ENCODE results near the gene BATF.
A peak's percentile ranks its signal among the peaks of the same experiment; 100 is the strongest.
"Not testable (repeated sequence)": the region's sequence is repeated elsewhere in the genome, so short reads cannot be mapped to it uniquely, and the experiment has no call there.

Gene BATF

GRCh38 chr14:75522224-75522982 lies at the start of gene BATF:
BATF (plus strand) TSS chr14:75522469; CDS start chr14:75522683, 214 bp downstream.
- no peak for TF ChIP-seq CTCF (IDR thresholded peaks at IDR 0.05; ENCODE audit: extremely low read depth, insufficient read depth, missing control alignments)
- peak; percentile 72 for DNase-seq (ENCODE audit: low spot score)
- in situ Hi-C loops (cut with MboI; ENCODE audit: low pct_unique_long_range_greater_than_20kb, low sequenced_read_pairs, unreplicated experiment) = no loop called here

- DNase-seq (ENCODE audit: low spot score); in situ Hi-C loops (cut with MboI; ENCODE audit: low pct_unique_long_range_greater_than_20kb, low sequenced_read_pairs, unreplicated experiment): not testable (repeated sequence)
Observed at GRCh38 chr14:75474127-75474526, 48.1 kb upstream of the BATF start.

- in situ Hi-C loops (cut with MboI; ENCODE audit: low pct_unique_long_range_greater_than_20kb, low sequenced_read_pairs, unreplicated experiment) = loop anchor here (25.0 kb wide), 1 partner anchor 339 kb away; the partner anchor contains the start of gene NEK9
- no peak for DNase-seq (ENCODE audit: low spot score)
Observed at GRCh38 chr14:75476274-75476995, 45.8 kb upstream of the BATF start.

GRCh38 chr14:75477881-75478280 lies 44.4 kb upstream of the BATF start:
- in situ Hi-C loops (cut with MboI; ENCODE audit: low pct_unique_long_range_greater_than_20kb, low sequenced_read_pairs, unreplicated experiment) = loop anchor here (25.0 kb wide), 1 partner anchor 341 kb away; the partner anchor contains the start of gene NEK9
- no peak for DNase-seq (ENCODE audit: low spot score)

More at GRCh38 chr14:75476274-75476995, 45.8 kb upstream of the BATF start:
- no peak for TF ChIP-seq CTCF (IDR thresholded peaks at IDR 0.05; ENCODE audit: extremely low read depth, insufficient read depth, missing control alignments)

GRCh38 chr14:75479770-75480600 lies 42.3 kb upstream of the BATF start:
- in situ Hi-C loops (cut with MboI; ENCODE audit: low pct_unique_long_range_greater_than_20kb, low sequenced_read_pairs, unreplicated experiment) = loop anchor here (10.0 to 25.0 kb wide), 2 partner anchors 175 to 343 kb away; partner anchors contain the start of gene NEK9
- DNase-seq (ENCODE audit: low spot score) = peak; percentile 59
- no peak for TF ChIP-seq CTCF (IDR thresholded peaks at IDR 0.05; ENCODE audit: extremely low read depth, insufficient read depth, missing control alignments)

More at GRCh38 chr14:75477881-75478280, 44.4 kb upstream of the BATF start:
- no peak for TF ChIP-seq CTCF (IDR thresholded peaks at IDR 0.05; ENCODE audit: extremely low read depth, insufficient read depth, missing control alignments)

- TF ChIP-seq CTCF (IDR thresholded peaks at IDR 0.05; ENCODE audit: extremely low read depth, insufficient read depth, missing control alignments) = no peak
- in situ Hi-C loops (cut with MboI; ENCODE audit: low pct_unique_long_range_greater_than_20kb, low sequenced_read_pairs, unreplicated experiment) = loop anchor here (10.0 to 25.0 kb wide), 2 partner anchors 178 to 345 kb away; partner anchors contain the start of gene NEK9
- DNase-seq (ENCODE audit: low spot score) = no peak
Observed at GRCh38 chr14:75482366-75482765, 39.9 kb upstream of the BATF start.

All from GM13977 (cell line).